OCI-M2 (cell line): ENCODE data around the gene DAGLA.
"Not testable (repeated sequence)": the region's sequence is repeated elsewhere in the genome, so short reads cannot be mapped to it uniquely, and the experiment has no call there.

Experiments used
- DNase-seq: peaks from one replicate; lab custom pipeline; 2025; ENCODE audit not compliant: unreplicated experiment; lab: John Stamatoyannopoulos, UW

Gene DAGLA

GRCh38 chr11:61659413-61660196, 20.6 kb upstream of the DAGLA start:
- DNase-seq: no peak

GRCh38 chr11:61660997-61661396, 19.2 kb upstream of the DAGLA start:
- DNase-seq: not testable (repeated sequence)

GRCh38 chr11:61666684-61667297, 13.4 kb upstream of the DAGLA start:
- no peak for DNase-seq

GRCh38 chr11:61667684-61668305, 12.4 kb upstream of the DAGLA start:
- DNase-seq: no peak

GRCh38 chr11:61669417-61669816, 10.8 kb upstream of the DAGLA start:
- no peak for DNase-seq

GRCh38 chr11:61670626-61671025, 9.6 kb upstream of the DAGLA start:
- DNase-seq: no peak

GRCh38 chr11:61671527-61671926, 8.7 kb upstream of the DAGLA start:
- no peak for DNase-seq

GRCh38 chr11:61673946-61674467, 6.2 kb upstream of the DAGLA start:
- DNase-seq: not testable (repeated sequence)

- no peak for DNase-seq
Measured at GRCh38 chr11:61675826-61676225, 4.4 kb upstream of the DAGLA start.

GRCh38 chr11:61679296-61679695, 895 bp upstream of the DAGLA start:
- no peak for DNase-seq

GRCh38 chr11:61680622-61681221, 531 bp downstream of the DAGLA start:
- no peak for DNase-seq

GRCh38 chr11:61682093-61682732, 2.0 kb downstream of the DAGLA start:
- no peak for DNase-seq

GRCh38 chr11:61682906-61683675, 2.9 kb downstream of the DAGLA start:
- no peak for DNase-seq

GRCh38 chr11:61683961-61684869, 4.0 kb downstream of the DAGLA start:
- no peak for DNase-seq

GRCh38 chr11:61684870-61685616, 4.9 kb downstream of the DAGLA start:
- no peak for DNase-seq

GRCh38 chr11:61685617-61685967, 5.4 kb downstream of the DAGLA start:
- no peak for DNase-seq

GRCh38 chr11:61686066-61686465, 5.9 kb downstream of the DAGLA start:
- no peak for DNase-seq

GRCh38 chr11:61686469-61686868, 6.3 kb downstream of the DAGLA start:
- no peak for DNase-seq

- DNase-seq: no peak
Measured at GRCh38 chr11:61687420-61687819, 7.2 kb downstream of the DAGLA start.
